HL-60/S4 treated with phorbol 12-myristate 13-acetate at 8.2 ng/mL for 4 days and 3 days (cell line): ENCODE results near the gene CCNY.

Experiments
- in situ Hi-C: fragments of 300-500 bp; cut with MboI; formaldehyde crosslinking; loops from 2 replicates; pipeline ENCODE4 v1.15.0; 2022; ENCODE audit warnings: low sequenced_read_pairs

CCNY gene

GRCh38 chr10:35545878-35546590 is 209.7 kb downstream of the CCNY start:
- in situ Hi-C loops, result no loop called here

- in situ Hi-C loops, result no loop called here
Measured at GRCh38 chr10:35546824-35547225, 210.5 kb downstream of the CCNY start.

GRCh38 chr10:35552650-35553342 is 216.5 kb downstream of the CCNY start:
- in situ Hi-C loops, result no loop called here

GRCh38 chr10:35554036-35554435 is 217.7 kb downstream of the CCNY start:
- in situ Hi-C loops, result no loop called here

- in situ Hi-C loops, result no loop called here
Measured at GRCh38 chr10:35554461-35555056, 218.2 kb downstream of the CCNY start.

- in situ Hi-C loops, result no loop called here
Measured at GRCh38 chr10:35555962-35556930, 219.9 kb downstream of the CCNY start.

GRCh38 chr10:35558276-35558675 is 222.0 kb downstream of the CCNY start:
- in situ Hi-C loops, result no loop called here

- in situ Hi-C loops, result no loop called here
Measured at GRCh38 chr10:35559416-35559815, 223.1 kb downstream of the CCNY start.

GRCh38 chr10:35561715-35562114 is 225.4 kb downstream of the CCNY start:
- in situ Hi-C loops, result no loop called here

- in situ Hi-C loops, result no loop called here
Measured at GRCh38 chr10:35562427-35562826, 226.1 kb downstream of the CCNY start.

GRCh38 chr10:35563261-35563891 is 227.1 kb downstream of the CCNY start:
- in situ Hi-C loops, result no loop called here

- in situ Hi-C loops, result no loop called here
Measured at GRCh38 chr10:35564341-35564968, 228.1 kb downstream of the CCNY start.

- in situ Hi-C loops, result no loop called here
Measured at GRCh38 chr10:35565602-35566081, 229.3 kb downstream of the CCNY start.

- in situ Hi-C loops, result no loop called here
Measured at GRCh38 chr10:35567951-35568350, 231.6 kb downstream of the CCNY start.

GRCh38 chr10:35568483-35569015 is 232.2 kb downstream of the CCNY start:
- in situ Hi-C loops, result no loop called here

GRCh38 chr10:35569111-35569707 is 232.9 kb downstream of the CCNY start:
- in situ Hi-C loops, result no loop called here

- in situ Hi-C loops, result no loop called here
Measured at GRCh38 chr10:35569836-35570235, 233.5 kb downstream of the CCNY start.

- in situ Hi-C loops, result no loop called here
Measured at GRCh38 chr10:35570397-35570796, 234.1 kb downstream of the CCNY start.

GRCh38 chr10:35572583-35572982 is 236.3 kb downstream of the CCNY start:
- in situ Hi-C loops, result no loop called here
